HCT116 (cell line): ENCODE data around the gene PHACTR1. TPM values are rescaled to one million over a fixed set of nuclear protein-coding genes. Genes with fewer than 3 reads are reported as not detected.

Source experiments
- ATAC-seq: fragments of 200-7000 bp; cut with Tn5 transposase; 2 replicates; pipeline ENCODE4 v1.9.1; 2020; ENCODE audit warnings: mild to moderate bottlenecking, moderate library complexity
- BruUV-seq: library from RNA; stranded (reverse); fragments of 400-500 nt; replicated peaks from 2 replicates; lab custom pipeline; 2021; lab: Mats Ljungman, UMichigan
- CTCF ChIA-PET: fragments of 300-600 bp; sonication (Branson Sonifier 250); formaldehyde crosslinking; loops from one replicate; lab custom pipeline; 2021; ENCODE audit warnings: antibody characterized with exemption; lab: Charles Lee
- POLR2A ChIA-PET: fragments of 300-600, 350-600 bp; sonication (Branson Sonifier 250); formaldehyde crosslinking; loops from one replicate; lab custom pipeline; 2021; ENCODE audit warnings: antibody characterized with exemption; lab: Charles Lee
- RAD21 ChIA-PET, 2 experiments: fragments of 300-600 bp; sonication (Branson Sonifier 250); formaldehyde crosslinking; loops; one replicate each; lab custom pipeline; 2023; ENCODE audit warnings: low total read pairs in 2 of 2; ENCODE audit not compliant: uncharacterized antibody in 2 of 2, unreplicated experiment in 2 of 2, low non-redundant PET in 1 of 2; lab: Charles Lee
- DNase-seq: peaks from one replicate; pipeline ENCODE4 v3.0.0-alpha.2; 2010; ENCODE audit warnings: low read depth, low spot score
- H2AFZ ChIP-seq: fragments of 200-600 bp; shearing (Covaris generic), sonication (generic); 2 replicates; pipeline ENCODE4 v1.6.1; 2017; ENCODE audit warnings: low read depth, mixed run types, mixed read lengths, antibody characterized with exemption, low read length; ENCODE audit not compliant: poor library complexity, severe bottlenecking
- H3K27ac ChIP-seq: 2 replicates; pipeline ENCODE4 v1.5.1; 2012; ENCODE audit warnings: low read depth, low read length
- H3K27me3 ChIP-seq: fragments of 200-600 bp; sonication (generic); 2 replicates; pipeline ENCODE4 v1.6.1; 2016; ENCODE audit warnings: mixed run types, low read length, mixed read lengths; ENCODE audit not compliant: insufficient read depth
- H3K36me3 ChIP-seq, 2 experiments: fragments of 200-500 bp in 1 of 2; fragments of 200-600 bp in 1 of 2; sonication (Bioruptor generic) in 1 of 2; sonication (generic) in 1 of 2; 2 replicates each; pipeline versions ENCODE4 v1.5.1 to v1.6.1; 2014 to 2016; ENCODE audit warnings: low read length in 2 of 2, inconsistent platforms in 1 of 2, mixed read lengths in 1 of 2, mixed run types in 1 of 2; ENCODE audit not compliant: insufficient read depth in 2 of 2, control insufficient read depth in 1 of 2
- H3K4me1 ChIP-seq, 2 experiments: fragments of 200-600 bp in 1 of 2; sonication (generic) in 1 of 2; 2 replicates each; pipeline versions ENCODE4 v1.5.1 to v1.6.1; 2012 to 2017; ENCODE audit warnings: low read length in 2 of 2, inconsistent platforms in 1 of 2, mild to moderate bottlenecking in 1 of 2, mixed read lengths in 1 of 2, mixed run types in 1 of 2, moderate library complexity in 1 of 2; ENCODE audit not compliant: insufficient read depth in 2 of 2, control insufficient read depth in 1 of 2
- H3K4me2 ChIP-seq: fragments of 200-600 bp; sonication (generic); 2 replicates; pipeline ENCODE4 v1.6.1; 2017; ENCODE audit warnings: mixed run types, low read length, mixed read lengths
- H3K4me3 ChIP-seq, 2 experiments: fragments of 200-600 bp in 1 of 2; sonication (generic) in 1 of 2; replicated peaks in 1 of 2; 2 replicates each; pipeline ENCODE4 v1.5.1; 2011 to 2016; ENCODE audit warnings: low read length in 2 of 2, control low read depth in 1 of 2, low read depth in 1 of 2, mild to moderate bottlenecking in 1 of 2, mixed read lengths in 1 of 2, mixed run types in 1 of 2
- H3K79me2 ChIP-seq: fragments of 200-600 bp; sonication (generic); 2 replicates; pipeline ENCODE4 v1.6.1; 2017; ENCODE audit warnings: mild to moderate bottlenecking, mixed run types, low read length, moderate library complexity, mixed read lengths; ENCODE audit not compliant: insufficient read depth
- H3K9ac ChIP-seq: fragments of 200-600 bp; sonication (generic); 2 replicates; pipeline ENCODE4 v1.6.1; 2016; ENCODE audit warnings: low read length, mixed read lengths
- H3K9me2 ChIP-seq: fragments of 200-600 bp; sonication (generic), shearing (Covaris generic); 2 replicates; pipeline ENCODE4 v1.6.1; 2017; ENCODE audit warnings: mixed run types, mild to moderate bottlenecking, moderate library complexity; ENCODE audit not compliant: insufficient read depth
- H3K9me3 ChIP-seq, 2 experiments: fragments of 200-500 bp in 1 of 2; fragments of 200-600 bp in 1 of 2; sonication (Bioruptor generic) in 1 of 2; sonication (generic) in 1 of 2; 2 replicates each; pipeline ENCODE4 v1.6.1; 2014 to 2017; ENCODE audit warnings: low read length in 2 of 2, mixed read lengths in 2 of 2, inconsistent platforms in 1 of 2, low read depth in 1 of 2, mild to moderate bottlenecking in 1 of 2, mixed run types in 1 of 2, moderate library complexity in 1 of 2; ENCODE audit not compliant: control insufficient read depth in 1 of 2, insufficient read depth in 1 of 2
- H4K20me1 ChIP-seq: fragments of 200-600 bp; sonication (generic), shearing (Covaris generic); 2 replicates; pipeline ENCODE4 v1.6.1; 2017; ENCODE audit warnings: mixed run types, mild to moderate bottlenecking, moderate library complexity; ENCODE audit not compliant: insufficient read depth
- CEBPB ChIP-seq: IDR thresholded peaks from 2 replicates; pipeline ENCODE4 v1.6.1; 2012; ENCODE audit warnings: low read depth
- EZH2phosphoT487 ChIP-seq: fragments of 200-600 bp; IDR thresholded peaks from 2 replicates; pipeline ENCODE4 v1.6.1; 2018; ENCODE audit warnings: antibody characterized with exemption, borderline replicate concordance
- FOSL1 ChIP-seq: IDR thresholded peaks from 2 replicates; pipeline ENCODE4 v1.6.1; 2012; ENCODE audit warnings: low read depth
- JUND ChIP-seq: IDR thresholded peaks from 2 replicates; pipeline ENCODE4 v1.6.1; 2012
- POLR2A ChIP-seq: IDR thresholded peaks from 2 replicates; pipeline ENCODE4 v1.7.0; 2011; ENCODE audit warnings: borderline replicate concordance; ENCODE audit not compliant: insufficient read depth, insufficient read length; ENCODE audit errors: extremely low read depth
- REST ChIP-seq: IDR thresholded peaks from 2 replicates; pipeline ENCODE4 v1.6.1; 2012; ENCODE audit warnings: low read depth
- SIN3A ChIP-seq: IDR thresholded peaks from 2 replicates; pipeline ENCODE4 v1.6.1; 2012; ENCODE audit warnings: low read depth
- SRF ChIP-seq: IDR thresholded peaks from 2 replicates; pipeline ENCODE4 v1.6.1; 2012; ENCODE audit warnings: low read depth
- intact Hi-C: fragments of 100-400 bp; cut with micrococcal nuclease; formaldehyde crosslinking; loops from 2 replicates; pipeline ENCODE4 v1.10.0; 2022
- total RNA-seq: library from RNA; stranded (reverse); gene quantifications from one replicate; pipeline ENCODE4 v1.2.1, GENCODE V29; 2021; ENCODE audit not compliant: unreplicated experiment
- TF ChIP-seq, protein P1 (sequence below): IDR thresholded peaks from 2 replicates; pipeline ENCODE4 v1.6.1; 2012

Gene PHACTR1
- total RNA-seq, 1 experiment from 2014 or later: 0.17 TPM

DNA sequence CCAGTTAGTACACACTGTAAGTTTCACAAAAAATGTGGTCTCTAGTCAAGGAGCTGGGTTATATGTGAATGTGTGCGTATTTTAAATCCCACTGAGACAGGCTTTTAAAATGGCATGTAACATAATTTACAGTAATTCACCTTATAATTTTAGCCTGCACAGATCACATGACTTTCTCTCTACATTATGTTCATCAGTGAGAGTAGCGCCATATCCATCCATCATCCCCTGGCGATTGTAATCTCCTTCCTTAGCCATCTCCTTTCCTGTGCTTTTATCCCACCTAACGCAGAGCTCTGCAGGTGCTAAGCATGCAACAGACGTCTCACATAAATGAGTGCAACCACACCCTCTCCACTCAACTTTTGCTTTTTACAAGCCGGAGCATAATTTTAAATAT lies 401.0 kb downstream of the PHACTR1 start:
- intact Hi-C loops: no loop called here
- BruUV-seq: no TSS peak
- no peaks in the 10 kb centered on the region for H3K9me2 ChIP-seq
- no peaks in the 10 kb centered on the region for H3K36me3 ChIP-seq
- ChIA-PET POLR2A (no interaction called here), CTCF (no interaction called here), RAD21 (no interaction called here)
- H3K27me3 ChIP-seq: peaks cover 65% of the 10 kb centered on the region
- no peaks in the 10 kb centered on the region for H3K4me1 ChIP-seq
- H2AFZ ChIP-seq: no peak overlapping the region
- H3K79me2 ChIP-seq: no peaks in the 10 kb centered on the region
- TF ChIP-seq CEBPB (no peak), JUND (no peak), EZH2phosphoT487 (no peak), SRF (no peak), SIN3A (no peak), REST (no peak), FOSL1 (no peak), POLR2A (no peak)
- TF ChIP-seq, protein P1, sequence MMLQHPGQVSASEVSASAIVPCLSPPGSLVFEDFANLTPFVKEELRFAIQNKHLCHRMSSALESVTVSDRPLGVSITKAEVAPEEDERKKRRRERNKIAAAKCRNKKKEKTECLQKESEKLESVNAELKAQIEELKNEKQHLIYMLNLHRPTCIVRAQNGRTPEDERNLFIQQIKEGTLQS: no peak
- no peak overlapping the region for H3K4me2 ChIP-seq
- H3K9me3 ChIP-seq: no peaks in the 10 kb centered on the region
- H3K27ac ChIP-seq: no peak overlapping the region
- DNase-seq: no peak
- ATAC-seq: no peak
- no peak overlapping the region for H3K4me3 ChIP-seq
- H3K9ac ChIP-seq: no peak overlapping the region
- H4K20me1 ChIP-seq: no peaks in the 10 kb centered on the region
